Astrocyte (in vitro differentiated cells and primary cell): Measurements from ENCODE around the gene AMER3. TPM values are rescaled to one million over a fixed set of nuclear protein-coding genes. Genes with fewer than 3 reads are reported as not detected.
A peak's percentile ranks its signal among the peaks of the same experiment; 100 is the strongest.

Source experiments
- DNase-seq: peaks from one replicate; pipeline ENCODE4 v3.0.0-alpha.2; 2010; ENCODE audit warnings: low read depth
- FAIRE-seq: peaks from 2 replicates; lab custom pipeline; 2011; peaks lifted over from hg19 to GRCh38; lab: Jason Lieb, UNC
- H2AFZ ChIP-seq: 2 replicates; pipeline ENCODE4 v1.6.0; 2012; ENCODE audit warnings: low read depth, low read length, inconsistent platforms
- H3K27ac ChIP-seq: 2 replicates; pipeline ENCODE4 v1.5.1; 2011; ENCODE audit warnings: low read depth, low read length, inconsistent platforms
- H3K27me3 ChIP-seq: 2 replicates; pipeline ENCODE4 v1.6.0; 2011; ENCODE audit warnings: low read length, inconsistent platforms; ENCODE audit not compliant: insufficient read depth
- H3K36me3 ChIP-seq: 2 replicates; pipeline ENCODE4 v1.5.1; 2011; ENCODE audit warnings: low read length, inconsistent platforms; ENCODE audit not compliant: insufficient read depth
- H3K4me1 ChIP-seq: 2 replicates; pipeline ENCODE4 v1.5.1; 2011; ENCODE audit warnings: low read length, inconsistent platforms; ENCODE audit not compliant: insufficient read depth
- H3K4me2 ChIP-seq: 2 replicates; pipeline ENCODE4 v1.6.0; 2012; ENCODE audit warnings: low read length, inconsistent platforms
- H3K4me3 ChIP-seq: 2 replicates; pipeline ENCODE4 v1.5.1; 2011; ENCODE audit warnings: low read depth, mild to moderate bottlenecking, low read length, inconsistent platforms; ENCODE audit not compliant: insufficient read depth
- H3K79me2 ChIP-seq: 2 replicates; pipeline ENCODE4 v1.6.0; 2012; ENCODE audit warnings: mild to moderate bottlenecking, low read length, inconsistent platforms; ENCODE audit not compliant: insufficient read depth
- H3K9ac ChIP-seq: 2 replicates; pipeline ENCODE4 v1.6.0; 2012; ENCODE audit warnings: mild to moderate bottlenecking, low read length, inconsistent platforms
- H3K9me3 ChIP-seq: 2 replicates; pipeline ENCODE4 v1.5.1; 2012; ENCODE audit warnings: low read depth, mild to moderate bottlenecking, low read length, inconsistent platforms; ENCODE audit not compliant: insufficient read depth
- H4K20me1 ChIP-seq: 2 replicates; pipeline ENCODE4 v1.6.0; 2012; ENCODE audit warnings: low read length, inconsistent platforms; ENCODE audit not compliant: insufficient read depth
- H3K27ac Mint-ChIP-seq: one replicate; pipeline ENCODE4 v1.8.0; 2021; ENCODE audit warnings: mild to moderate bottlenecking, mixed read lengths; ENCODE audit not compliant: unreplicated experiment
- H3K27me3 Mint-ChIP-seq: one replicate; pipeline ENCODE4 v1.8.0; 2021; ENCODE audit warnings: low read depth, mixed read lengths; ENCODE audit not compliant: unreplicated experiment
- H3K36me3 Mint-ChIP-seq: one replicate; pipeline ENCODE4 v1.8.0; 2021; ENCODE audit warnings: low read depth, mixed read lengths; ENCODE audit not compliant: unreplicated experiment
- H3K4me1 Mint-ChIP-seq: one replicate; pipeline ENCODE4 v1.8.0; 2021; ENCODE audit warnings: low read depth, mixed read lengths; ENCODE audit not compliant: unreplicated experiment
- H3K4me3 Mint-ChIP-seq: one replicate; pipeline ENCODE4 v1.8.0; 2021; ENCODE audit warnings: mild to moderate bottlenecking, moderate library complexity, mixed read lengths; ENCODE audit not compliant: unreplicated experiment
- H3K9me3 Mint-ChIP-seq: one replicate; pipeline ENCODE4 v1.8.0; 2021; ENCODE audit warnings: mild to moderate bottlenecking, mixed read lengths; ENCODE audit not compliant: unreplicated experiment
- EZH2 ChIP-seq: IDR thresholded peaks from 2 replicates; pipeline ENCODE4 v1.6.1; 2012; ENCODE audit warnings: mild to moderate bottlenecking, low read length, inconsistent platforms; ENCODE audit not compliant: insufficient read depth
- total RNA-seq: library from RNA; stranded (reverse); gene quantifications from 2 replicates; pipeline ENCODE4 v1.2.1, GENCODE V29; 2021
- TF ChIP-seq, protein P1 (sequence below): IDR thresholded peaks from 2 replicates; pipeline ENCODE4 v1.5.1; 2011; ENCODE audit warnings: low read depth, mild to moderate bottlenecking, inconsistent platforms, low read length, moderate library complexity; ENCODE audit not compliant: insufficient read depth

The AMER3 gene
- total RNA-seq, 1 donor from 2014 or later: not detected

DNA sequence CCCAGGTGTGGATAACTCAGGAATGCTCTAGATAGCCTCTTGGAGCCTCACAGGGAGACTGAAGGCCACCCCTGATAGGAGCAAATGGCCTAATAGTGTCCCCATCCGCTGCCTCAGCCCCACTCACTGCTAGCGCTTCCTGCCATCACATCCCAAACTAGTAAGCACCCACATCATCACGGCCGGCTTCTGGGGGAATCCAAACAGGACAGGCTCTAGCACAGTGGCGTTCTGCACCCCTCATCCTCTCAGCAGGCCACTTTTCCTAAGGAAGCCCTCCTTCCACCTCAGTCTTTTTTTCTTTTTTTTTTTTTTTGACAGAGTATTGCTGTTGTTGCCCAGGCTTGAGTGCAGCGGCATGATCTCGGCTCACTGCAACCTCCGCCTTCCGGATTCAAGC, 6.3 kb upstream of the AMER3 start:
- Mint-ChIP-seq H3K4me1 (no peaks in the 10 kb centered on the region), H3K27ac (no peak overlapping the region), H3K27me3 (peaks cover 26% of the 10 kb centered on the region), H3K9me3 (no peaks in the 10 kb centered on the region), H3K4me3 (no peak overlapping the region), H3K36me3 (no peaks in the 10 kb centered on the region)
- no peaks in the 10 kb centered on the region for H3K9me3 ChIP-seq
- H3K79me2 ChIP-seq: no peaks in the 10 kb centered on the region
- H3K36me3 ChIP-seq: no peaks in the 10 kb centered on the region
- H3K27ac ChIP-seq: no peak overlapping the region
- no peaks in the 10 kb centered on the region for H4K20me1 ChIP-seq
- H3K4me3 ChIP-seq: no peak overlapping the region
- no peak overlapping the region for H2AFZ ChIP-seq
- no peak for TF ChIP-seq EZH2
- TF ChIP-seq, protein P1, sequence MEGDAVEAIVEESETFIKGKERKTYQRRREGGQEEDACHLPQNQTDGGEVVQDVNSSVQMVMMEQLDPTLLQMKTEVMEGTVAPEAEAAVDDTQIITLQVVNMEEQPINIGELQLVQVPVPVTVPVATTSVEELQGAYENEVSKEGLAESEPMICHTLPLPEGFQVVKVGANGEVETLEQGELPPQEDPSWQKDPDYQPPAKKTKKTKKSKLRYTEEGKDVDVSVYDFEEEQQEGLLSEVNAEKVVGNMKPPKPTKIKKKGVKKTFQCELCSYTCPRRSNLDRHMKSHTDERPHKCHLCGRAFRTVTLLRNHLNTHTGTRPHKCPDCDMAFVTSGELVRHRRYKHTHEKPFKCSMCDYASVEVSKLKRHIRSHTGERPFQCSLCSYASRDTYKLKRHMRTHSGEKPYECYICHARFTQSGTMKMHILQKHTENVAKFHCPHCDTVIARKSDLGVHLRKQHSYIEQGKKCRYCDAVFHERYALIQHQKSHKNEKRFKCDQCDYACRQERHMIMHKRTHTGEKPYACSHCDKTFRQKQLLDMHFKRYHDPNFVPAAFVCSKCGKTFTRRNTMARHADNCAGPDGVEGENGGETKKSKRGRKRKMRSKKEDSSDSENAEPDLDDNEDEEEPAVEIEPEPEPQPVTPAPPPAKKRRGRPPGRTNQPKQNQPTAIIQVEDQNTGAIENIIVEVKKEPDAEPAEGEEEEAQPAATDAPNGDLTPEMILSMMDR: no peak
- H3K4me2 ChIP-seq: no peak overlapping the region
- H3K4me1 ChIP-seq: no peaks in the 10 kb centered on the region
- no peaks in the 10 kb centered on the region for H3K27me3 ChIP-seq
- FAIRE-seq (no peak), DNase-seq (no peak)
- no peak overlapping the region for H3K9ac ChIP-seq

DNA sequence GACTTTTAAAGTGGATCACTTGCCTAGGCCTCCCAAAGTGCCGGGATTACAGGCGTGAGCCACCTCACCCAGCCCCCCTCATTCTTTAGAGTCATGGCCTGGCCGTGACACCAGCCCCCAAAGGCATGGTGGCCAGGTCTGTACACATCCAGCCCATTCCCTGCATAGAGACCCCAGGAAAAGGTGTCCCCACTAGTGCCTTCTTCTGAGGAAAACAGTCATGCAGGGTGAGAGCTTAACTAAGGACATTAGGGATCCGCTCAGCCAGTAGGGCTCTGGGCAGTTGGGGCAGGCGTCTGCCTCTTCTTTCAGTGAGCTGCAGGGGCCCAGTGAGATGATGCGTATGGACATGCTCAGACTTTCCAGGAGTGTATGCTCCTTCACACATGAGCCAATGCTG, 5.7 kb upstream of the AMER3 start:
- Histone ChIP-seq H3K4me1 (no peaks in the 10 kb centered on the region), H3K36me3 (no peaks in the 10 kb centered on the region), H3K9me3 (no peaks in the 10 kb centered on the region), H3K27me3 (no peaks in the 10 kb centered on the region), H3K79me2 (no peaks in the 10 kb centered on the region), H3K9ac (no peak overlapping the region), H3K4me2 (no peak overlapping the region), H4K20me1 (no peaks in the 10 kb centered on the region), H3K4me3 (no peak overlapping the region), H2AFZ (no peak overlapping the region), H3K27ac (no peak overlapping the region)
- FAIRE-seq (no peak), DNase-seq (no peak)
- no peak overlapping the region for H3K4me3 Mint-ChIP-seq
- H3K9me3 Mint-ChIP-seq: no peaks in the 10 kb centered on the region
- TF ChIP-seq, protein P1: no peak
- no peak for TF ChIP-seq EZH2
- H3K27me3 Mint-ChIP-seq: peaks cover 28% of the 10 kb centered on the region
- no peak overlapping the region for H3K27ac Mint-ChIP-seq
- no peaks in the 10 kb centered on the region for H3K4me1 Mint-ChIP-seq
- no peaks in the 10 kb centered on the region for H3K36me3 Mint-ChIP-seq

DNA sequence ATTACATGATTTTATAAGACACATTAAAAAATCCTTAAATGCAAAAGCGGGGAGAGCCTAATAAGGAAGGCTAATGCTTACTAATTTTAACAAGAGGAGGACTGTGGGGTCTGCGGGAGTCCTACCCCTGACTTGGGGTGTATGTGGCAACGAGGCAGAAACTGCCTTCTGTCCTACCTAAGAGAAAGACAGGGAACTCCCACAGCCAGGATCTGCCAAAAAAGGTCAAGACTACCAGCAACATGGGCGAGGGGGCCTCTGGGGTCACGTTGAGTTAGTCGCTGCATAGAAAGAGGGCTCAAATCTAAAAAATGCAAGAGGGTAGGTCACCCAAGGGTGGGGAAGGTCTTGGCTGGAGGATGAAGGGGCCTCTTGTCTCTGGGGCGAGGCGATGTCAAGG, 529 bp upstream of the AMER3 start:
- Histone ChIP-seq H3K36me3 (no peaks in the 10 kb centered on the region), H3K4me1 (no peaks in the 10 kb centered on the region), H3K4me3 (no peak overlapping the region), H3K79me2 (no peaks in the 10 kb centered on the region), H3K27ac (no peak overlapping the region), H3K9ac (no peak overlapping the region), H3K27me3 (peaks cover 14% of the 10 kb centered on the region), H2AFZ (no peak overlapping the region), H3K4me2 (no peak overlapping the region), H4K20me1 (no peaks in the 10 kb centered on the region), H3K9me3 (no peaks in the 10 kb centered on the region)
- no peak for FAIRE-seq
- TF ChIP-seq, protein P1: no peak
- no peak for TF ChIP-seq EZH2
- Mint-ChIP-seq H3K4me3 (peak overlapping the region; percentile 71), H3K4me1 (peaks cover 2% of the 10 kb centered on the region), H3K36me3 (no peaks in the 10 kb centered on the region), H3K9me3 (no peaks in the 10 kb centered on the region), H3K27me3 (peaks cover 55% of the 10 kb centered on the region), H3K27ac (no peak overlapping the region)
- no peak for DNase-seq
